GM21390 (cell line): ENCODE data around the gene N4BP3.
A peak's percentile ranks its signal among the peaks of the same experiment; 100 is the strongest.

Source experiments
- ATAC-seq: cut with Tn5 transposase; IDR thresholded peaks from one replicate; pipeline ENCODE4 v1.9.1; 2021; ENCODE audit not compliant: unreplicated experiment

N4BP3 gene

GRCh38 chr5:178103612-178104011, 9.7 kb upstream of the N4BP3 start:
- ATAC-seq = no peak

DNA sequence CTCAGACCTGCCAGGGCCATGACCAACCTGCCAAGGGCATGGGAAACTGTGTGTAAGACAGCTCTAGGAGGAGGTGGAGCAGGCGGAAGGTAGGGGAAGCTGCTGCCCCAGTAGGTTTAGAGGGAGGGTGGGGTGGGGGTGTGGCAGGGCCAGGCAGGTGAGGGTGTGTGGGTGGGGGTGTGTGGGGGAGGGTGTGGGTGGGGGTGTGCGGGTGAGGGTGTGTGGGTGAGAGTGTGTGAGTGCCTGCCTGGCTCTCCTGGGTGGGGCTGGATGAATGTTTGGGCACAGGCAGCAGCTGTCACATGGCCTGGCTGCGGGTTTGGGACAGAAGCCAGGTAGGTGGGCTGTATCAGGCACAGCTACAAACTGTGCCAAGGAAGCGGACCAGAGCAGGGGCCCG, 8.8 kb upstream of the N4BP3 start:
- ATAC-seq = no peak

DNA sequence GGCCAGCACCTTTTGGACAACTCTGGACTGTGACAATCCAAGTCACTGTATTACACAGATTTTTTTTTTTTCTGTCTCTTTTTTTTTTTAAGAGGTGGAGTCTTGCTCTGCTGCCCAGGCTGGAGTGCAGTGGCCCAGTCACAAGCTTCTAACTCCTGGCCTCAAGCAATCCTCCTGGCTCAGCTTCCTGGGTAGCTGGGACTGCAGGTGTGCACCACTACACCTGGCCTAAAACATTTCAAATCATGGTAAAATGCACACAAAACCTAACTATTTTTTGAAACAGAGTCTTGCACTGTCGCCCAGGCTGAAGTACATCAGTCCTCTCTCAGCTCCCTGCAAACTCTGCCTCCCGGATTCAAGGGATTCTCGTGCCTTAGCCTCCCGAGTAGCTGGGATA, 7.2 kb upstream of the N4BP3 start:
- ATAC-seq = no peak

DNA sequence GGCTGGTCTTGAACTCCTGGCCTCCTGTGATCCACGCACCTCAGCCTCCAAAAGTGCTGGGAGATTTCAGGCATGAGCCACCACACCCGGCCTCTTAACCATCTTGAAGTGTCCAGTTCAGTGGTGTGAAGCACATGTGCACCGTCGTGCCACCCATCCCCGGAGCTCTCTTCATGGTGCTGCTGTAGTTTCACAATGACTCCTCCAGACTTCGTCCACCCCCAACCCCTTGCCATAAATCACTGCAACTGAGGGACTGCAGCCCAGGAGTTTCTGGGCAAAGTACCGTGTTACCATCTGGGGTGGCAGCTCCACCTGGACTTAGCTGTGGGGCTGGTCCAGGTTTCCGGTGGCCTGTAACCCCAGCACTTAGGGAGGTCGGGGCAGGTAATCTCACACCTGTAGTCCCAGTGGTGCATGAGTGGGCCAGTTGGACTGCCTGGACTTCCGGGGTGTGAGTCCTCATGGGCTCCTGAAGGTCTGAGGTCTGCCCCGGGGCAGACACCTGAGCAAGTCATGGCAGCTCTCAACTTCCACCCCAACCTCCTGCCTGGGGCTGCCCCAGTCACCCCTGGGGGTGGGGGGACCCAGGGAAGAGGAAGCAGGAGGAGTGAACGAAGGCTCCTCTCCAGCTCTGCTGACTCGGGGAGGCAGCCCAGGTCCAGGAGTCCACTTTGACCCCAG, 6.6 kb upstream of the N4BP3 start:
- ATAC-seq = no peak

DNA sequence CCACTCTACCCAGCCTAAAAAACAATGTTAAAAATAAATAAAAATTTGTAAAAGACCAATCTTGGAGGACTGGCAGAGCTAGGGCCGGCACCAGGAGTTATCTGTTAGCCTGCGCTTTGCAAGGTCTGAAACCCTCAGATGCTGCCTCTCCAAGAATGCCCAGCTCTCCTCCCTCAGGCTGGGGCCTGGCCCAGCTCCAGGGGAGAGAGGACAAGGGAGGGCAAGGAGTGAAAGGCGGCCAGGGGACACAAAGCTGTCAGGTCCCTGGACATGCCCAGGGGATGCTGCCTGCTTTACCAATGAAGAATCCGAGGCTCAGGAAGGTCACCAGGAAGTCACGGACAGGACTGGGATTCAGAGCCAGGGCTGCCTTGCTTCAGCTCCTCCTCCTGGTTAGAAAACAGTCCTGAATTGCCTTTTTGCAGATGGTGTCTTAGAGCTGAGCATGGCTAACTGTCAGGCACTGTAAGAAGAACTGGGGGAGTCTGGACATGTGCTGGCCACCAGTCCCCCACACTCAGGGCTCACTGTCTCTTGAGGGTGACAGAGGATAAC, 5.5 kb upstream of the N4BP3 start:
- ATAC-seq = no peak

DNA sequence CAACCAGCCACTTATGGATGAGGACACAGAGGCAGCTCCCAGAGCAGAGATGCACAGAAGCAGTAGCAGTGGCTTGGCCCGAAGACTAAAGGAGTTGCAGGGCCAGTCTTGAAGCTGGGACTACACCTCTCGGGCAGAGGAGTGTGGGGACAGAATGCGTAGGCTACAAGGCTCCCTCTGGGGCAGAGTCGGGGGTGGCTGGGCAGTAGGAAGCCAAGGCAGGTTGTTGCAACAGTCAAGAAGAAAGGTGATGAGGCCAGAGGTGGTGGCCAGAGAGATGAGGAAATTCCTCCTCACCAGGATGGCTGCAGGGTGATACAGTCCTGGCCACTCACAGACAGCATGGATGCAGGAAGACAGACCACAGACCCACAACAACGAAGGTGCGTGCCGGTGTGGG, 4.9 kb upstream of the N4BP3 start:
- ATAC-seq = no peak

- no peak for ATAC-seq
These were observed 4.4 kb upstream of the N4BP3 start for GRCh38 chr5:178108966-178109365.

GRCh38 chr5:178110511-178110910, 2.8 kb upstream of the N4BP3 start:
- no peak for ATAC-seq

- no peak for ATAC-seq
These were observed 1.4 kb upstream of the N4BP3 start for GRCh38 chr5:178111925-178112324.

GRCh38 chr5:178112545-178112944, 787 bp upstream of the N4BP3 start:
- ATAC-seq = no peak

DNA sequence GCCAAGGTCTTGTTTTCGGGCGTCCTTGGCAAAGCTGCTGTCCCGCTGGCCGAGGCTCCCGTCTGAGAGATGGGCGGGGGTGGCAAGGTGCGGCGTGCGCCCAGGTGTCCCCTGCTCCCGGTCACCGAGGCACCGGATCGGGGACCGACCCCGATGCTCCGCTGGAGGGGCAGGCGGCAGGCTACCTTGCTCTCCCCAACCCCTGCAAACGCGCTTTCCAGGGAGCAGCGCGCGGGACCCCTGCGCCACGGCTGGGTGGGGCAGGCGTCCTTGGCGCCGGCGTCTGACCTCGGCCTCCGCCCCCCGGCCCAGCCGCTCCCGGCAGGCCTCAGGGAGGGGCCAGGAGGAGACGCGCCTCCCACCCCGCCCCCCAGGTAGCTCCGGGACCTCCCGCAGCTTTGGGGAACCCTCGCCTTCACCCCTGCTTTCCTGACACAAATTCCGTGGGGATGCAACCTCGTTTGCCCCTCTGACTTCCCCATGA, 551 bp downstream of the N4BP3 start:
- ATAC-seq = no peak

DNA sequence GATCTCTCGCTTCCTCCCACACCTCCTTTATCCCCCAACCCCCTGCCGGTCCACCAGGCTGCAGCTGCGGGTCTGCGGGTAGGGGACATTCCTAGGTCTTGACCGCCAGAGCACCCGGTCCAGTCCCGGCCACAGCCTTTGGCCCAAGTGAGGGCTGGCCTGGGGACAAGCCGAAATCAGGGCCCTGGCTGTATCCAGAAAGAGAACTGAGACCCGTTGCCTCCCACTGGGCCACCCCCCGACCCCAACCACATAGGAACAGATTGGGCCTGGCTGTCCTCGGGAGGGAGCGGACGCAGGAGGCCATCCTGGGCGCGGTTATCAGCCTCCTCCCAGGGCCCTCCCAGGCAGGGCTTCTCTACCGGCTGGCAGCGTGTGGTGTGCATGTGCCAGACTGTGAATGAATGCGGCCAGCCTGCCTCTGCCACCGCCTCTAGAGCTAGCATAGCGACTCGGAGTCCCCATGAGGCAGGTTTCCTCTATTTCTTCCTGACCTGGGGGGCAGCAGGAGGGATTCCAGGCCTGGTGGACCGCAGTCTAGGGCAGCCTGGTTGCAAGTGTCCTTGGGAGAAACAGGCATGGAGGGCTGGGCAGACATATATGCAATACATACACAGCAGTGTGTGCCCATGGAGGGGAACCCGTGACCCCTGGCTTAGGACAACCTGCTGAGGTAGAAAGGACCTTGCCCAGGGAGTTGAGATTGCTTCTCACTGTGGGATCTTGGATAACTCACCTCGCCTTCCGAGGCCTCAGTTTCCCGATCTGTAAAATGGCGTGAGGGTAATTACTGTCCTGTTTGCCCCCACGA, 1.2 kb downstream of the N4BP3 start:
- ATAC-seq = no peak

- no peak for ATAC-seq
These were observed 1.9 kb downstream of the N4BP3 start for GRCh38 chr5:178115136-178115813.

DNA sequence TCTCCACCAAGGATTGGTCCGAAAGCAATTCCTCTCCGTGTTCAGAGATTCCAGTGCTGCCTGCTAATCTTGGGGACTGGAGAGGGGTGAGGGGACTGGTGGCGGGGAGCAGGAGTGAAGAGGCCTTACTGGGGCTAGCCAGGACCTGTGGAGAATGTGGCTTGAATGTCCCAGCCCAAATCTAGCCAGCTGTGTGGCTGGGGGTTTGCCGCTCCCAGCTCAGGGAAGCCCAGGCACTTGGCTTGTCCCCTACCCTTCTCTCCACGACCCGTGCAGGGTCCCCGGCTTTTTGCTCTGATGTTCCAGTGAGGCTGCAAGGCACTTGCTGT, 2.4 kb downstream of the N4BP3 start:
- no peak for ATAC-seq

DNA sequence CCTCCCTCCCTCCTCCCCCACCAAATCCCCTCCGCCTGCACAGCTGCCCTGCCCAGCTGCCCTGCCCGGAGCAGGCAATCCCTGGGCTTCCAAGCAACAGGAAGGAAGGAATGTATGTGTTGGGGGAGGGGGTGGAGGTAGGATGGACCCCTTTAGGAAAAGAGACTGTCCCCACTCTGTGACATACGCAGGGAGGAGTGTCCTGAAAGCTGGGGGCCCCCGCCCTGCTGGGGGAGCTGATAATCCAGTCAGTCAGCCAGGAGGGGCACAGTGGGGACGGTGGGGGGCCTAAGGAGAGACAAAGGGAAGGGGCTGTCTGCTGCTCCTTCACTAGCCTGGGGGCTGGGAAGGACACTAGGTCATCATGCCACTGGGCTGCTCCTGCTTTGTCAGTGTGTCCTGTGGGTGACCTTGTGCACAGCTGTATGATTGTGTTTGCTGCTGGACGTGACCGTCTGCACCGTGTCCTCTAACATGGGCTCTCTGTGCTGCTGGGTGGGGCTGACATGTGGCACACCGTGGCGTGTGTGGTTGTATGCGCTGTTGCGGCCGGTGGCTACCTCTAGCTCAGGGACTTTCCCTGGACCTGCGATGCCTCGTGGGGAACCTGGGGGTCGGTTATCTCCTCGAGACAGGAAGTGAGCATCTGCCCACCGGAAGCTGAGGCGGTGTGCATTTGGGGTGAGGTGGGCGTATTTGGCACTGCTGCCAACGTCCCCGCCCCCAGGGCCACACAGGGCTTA, 3.0 kb downstream of the N4BP3 start:
- ATAC-seq = peak; percentile 22

GRCh38 chr5:178117923-178118701, 4.8 kb downstream of the N4BP3 start:
- no peak for ATAC-seq

- no peak for ATAC-seq
These were observed 6.7 kb downstream of the N4BP3 start for GRCh38 chr5:178119915-178120606.

DNA sequence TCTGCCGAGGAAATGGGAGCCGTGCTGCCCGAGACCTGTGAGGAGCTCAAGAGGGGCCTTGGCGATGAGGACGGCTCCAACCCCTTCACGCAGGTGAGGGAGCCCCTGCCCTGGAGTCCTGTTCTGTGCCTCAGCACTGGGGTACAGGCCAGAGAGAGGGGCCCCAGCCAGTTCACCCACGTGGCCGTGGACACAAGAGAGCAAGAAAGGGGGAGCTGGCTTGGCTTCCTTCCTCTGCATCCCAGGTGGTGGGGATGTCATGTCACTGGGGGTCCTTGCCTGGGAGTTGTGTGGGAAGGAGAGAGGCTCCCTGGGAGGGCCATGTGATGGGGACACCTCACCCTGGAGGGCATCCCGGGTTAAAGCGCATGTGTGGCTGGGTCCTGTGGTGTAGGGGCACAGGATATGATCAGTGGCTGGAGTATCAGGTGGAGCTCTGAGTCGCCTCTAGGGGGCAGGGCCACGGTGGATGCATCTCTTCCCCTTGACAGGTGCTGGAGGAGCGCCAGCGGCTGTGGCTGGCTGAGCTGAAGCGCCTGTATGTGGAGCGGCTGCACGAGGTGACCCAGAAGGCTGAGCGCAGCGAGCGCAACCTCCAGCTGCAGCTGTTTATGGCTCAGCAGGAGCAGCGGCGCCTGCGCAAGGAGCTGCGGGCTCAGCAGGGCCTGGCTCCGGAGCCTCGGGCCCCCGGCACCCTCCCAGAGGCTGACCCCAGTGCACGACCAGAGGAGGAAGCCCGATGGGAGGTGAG, 7.5 kb downstream of the N4BP3 start:
- peak; percentile 78 for ATAC-seq
